H1 (cell line): ENCODE data around the gene TTC33. TPM values are rescaled to one million over a fixed set of nuclear protein-coding genes. Genes with fewer than 3 reads are reported as not detected.

Experiments used
- CHD2 ChIP-seq: IDR thresholded peaks from 2 replicates; pipeline ENCODE4 v1.6.1; 2012; ENCODE audit warnings: low read length, improper control_type of control experiment
- polyA plus RNA-seq, 7 experiments: library from polyadenylated mRNA; depleted of rRNA in 3 of 7; stranded (reverse) in 5 of 7; unstranded in 2 of 7; fragments of >200 nt in 5 of 7; fragments of 200-250 nt in 2 of 7; gene quantifications; 1 replicate in 5 of 7; 2 replicates in 1 of 7; 4 replicates in 1 of 7; pipeline versions ENCODE4 v1.2.1 to v1.2.3, GENCODE V29; 2011 to 2013; ENCODE audit warnings: missing spikeins in 2 of 7, mixed read lengths in 2 of 7
- total RNA-seq: library from RNA; stranded (reverse); fragmentation: NEBNext Ultra II Directional; extraction: Animal tissue kit (Norgen Biotek cat#: 25700); gene quantifications from 2 replicates; pipeline ENCODE4 v1.2.1, GENCODE V29; 2021

Gene TTC33
- total and polyA plus RNA-seq, 2 of the 8 experiments (the other 6 are each of a cell fraction or from before 2014, with no cell fraction given), result 1.2 to 12.6 TPM

DNA sequence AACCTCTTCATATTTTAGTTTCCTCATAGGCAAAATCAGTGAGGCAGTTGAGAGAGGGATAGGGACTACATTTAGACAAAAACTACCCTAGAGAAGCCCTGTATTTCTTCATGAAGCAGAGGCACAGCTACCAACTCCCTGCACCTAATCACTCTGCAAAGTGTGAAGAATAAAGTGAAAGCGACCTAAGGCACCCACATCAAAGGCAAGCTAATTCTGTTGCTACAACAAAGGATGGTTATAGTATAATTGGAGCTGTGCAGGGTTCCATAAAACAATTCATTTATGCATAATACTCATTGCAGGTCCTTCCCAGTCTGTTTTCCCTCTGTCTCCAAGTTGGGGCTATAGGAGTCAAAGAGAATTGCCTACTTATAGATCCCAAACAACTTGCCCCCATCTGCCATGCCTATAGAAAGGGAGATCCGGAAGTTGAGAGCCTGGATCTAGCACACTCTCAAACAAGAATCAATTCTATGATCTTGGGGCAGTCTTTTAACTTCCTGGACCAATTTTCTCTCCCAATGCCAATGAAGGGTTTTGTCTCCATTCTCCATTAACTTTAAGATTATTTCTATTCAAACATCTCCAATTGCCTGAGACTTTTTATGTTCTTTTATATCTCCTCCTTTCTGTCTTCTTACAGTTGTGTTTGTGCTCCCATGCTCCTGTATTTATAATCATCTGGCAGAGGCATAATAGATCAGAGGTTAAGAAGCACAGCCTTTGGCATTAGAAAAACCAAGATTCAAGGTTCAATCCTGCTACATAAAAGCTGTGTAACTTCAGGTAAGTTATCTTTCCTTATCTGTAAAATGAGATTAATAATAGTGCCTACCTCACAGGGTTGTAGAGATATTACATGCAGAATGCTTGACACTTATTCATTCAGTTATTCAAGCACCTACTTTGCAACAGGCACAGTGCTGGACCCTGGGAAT lies 132.0 kb downstream of the TTC33 start (continued):
- no peak for TF ChIP-seq CHD2
